Esophagus muscularis mucosa (tissue), 4 donors: ENCODE data around the gene GRM5. TPM values are rescaled to one million over a fixed set of nuclear protein-coding genes. Genes with fewer than 3 reads are reported as not detected.

Experiments
- DNase-seq: peaks from one replicate; pipeline ENCODE4 v3.0.0-alpha.2; 2017; ENCODE audit errors: extremely low spot score
- H3K27ac ChIP-seq, 4 donors: fragments of 200-600 bp; sonication (generic); replicated peaks in 1 of 4; 1 replicate in 3 of 4; 2 replicates in 1 of 4; pipeline ENCODE4 v1.5.1; 2016 to 2019; ENCODE audit warnings: mild to moderate bottlenecking in 1 of 4
- H3K27me3 ChIP-seq, 4 donors: fragments of 200-600 bp; sonication (generic); one replicate each; pipeline versions ENCODE4 v1.5.1 to v1.6.0; 2016 to 2019
- H3K36me3 ChIP-seq, 4 donors: fragments of 200-600 bp; sonication (generic); one replicate each; pipeline ENCODE4 v1.5.1; 2016 to 2019
- H3K4me1 ChIP-seq, 4 donors: fragments of 200-600 bp; sonication (generic); one replicate each; pipeline ENCODE4 v1.5.1; 2016 to 2019
- H3K4me3 ChIP-seq, 4 donors: fragments of 200-600 bp; sonication (generic); 1 replicate in 2 of 4; 2 replicates in 2 of 4; pipeline ENCODE4 v1.5.1; 2016 to 2019; ENCODE audit warnings: mild to moderate bottlenecking in 4 of 4, moderate library complexity in 1 of 4
- H3K9me3 ChIP-seq, 4 donors: fragments of 200-600 bp; sonication (generic); 1 replicate in 3 of 4; 2 replicates in 1 of 4; pipeline ENCODE4 v1.5.1; 2016 to 2019
- CTCF ChIP-seq, 3 experiments: fragments of 200-600 bp in 2 of 3; fragments of 450-650 bp in 1 of 3; sonication (generic) in 2 of 3; IDR thresholded peaks; one replicate each; pipeline ENCODE4 v1.5.1; 2017 to 2019; ENCODE audit warnings: antibody characterized with exemption in 3 of 3, mild to moderate bottlenecking in 2 of 3, moderate library complexity in 1 of 3
- EP300 ChIP-seq: sonication (generic); formaldehyde crosslinking; IDR thresholded peaks from one replicate; pipeline ENCODE4 v1.6.1; 2017; ENCODE audit warnings: antibody characterized with exemption
- POLR2A ChIP-seq: fragments of 450-650 bp; IDR thresholded peaks from one replicate; pipeline ENCODE4 v1.6.1; 2017; ENCODE audit warnings: antibody characterized with exemption, moderate library complexity, mild to moderate bottlenecking, low read depth
- POLR2AphosphoS5 ChIP-seq, 2 donors: sonication (generic); formaldehyde crosslinking; IDR thresholded peaks; one replicate each; pipeline ENCODE4 v1.6.1; 2017; ENCODE audit warnings: antibody characterized with exemption in 2 of 2
- WGBS: methylation state at CpG from one replicate; pipeline ENCODE4 v1.1.5; 2018; 5-methylcytosine and 5-hydroxymethylcytosine counted together
- intact Hi-C: fragments of 100-400 bp; cut with DNase I; formaldehyde crosslinking; loops from one replicate; pipeline ENCODE4 v1.15.1; 2023
- total RNA-seq, 4 donors: library from RNA; depleted of rRNA; stranded (reverse); fragments of >200 nt; gene quantifications; one replicate each; pipeline versions ENCODE4 v1.1.0 to v1.2.1, GENCODE V29; 2016

Gene GRM5
- total RNA-seq, 4 donors from 2014 or later = not detected

- Histone ChIP-seq H3K4me3 (no peak overlapping the region), H3K27me3 (no peaks in the 10 kb centered on the region), H3K9me3 (no peaks in the 10 kb centered on the region), H3K27ac (no peak overlapping the region), H3K36me3 (no peaks in the 10 kb centered on the region), H3K4me1 (peaks cover 0 to 22% (median 13%) of the 10 kb centered on the region in 4 donors)
- TF ChIP-seq POLR2A (no peak), CTCF (IDR thresholded peaks at IDR 0.05) (no peak), POLR2AphosphoS5 (IDR thresholded peaks at IDR 0.05) (no peak), EP300 (no peak)
- DNase-seq = no peak
- intact Hi-C loops = no loop called here
- WGBS = 72% methylated on average over 4 of the region's 4 CpGs
Observed at GRCh38 chr11:88478136-88478815, 587.5 kb downstream of the GRM5 start.

GRCh38 chr11:88475991-88476418 is 589.8 kb downstream of the GRM5 start:
- DNase-seq = no peak
- TF ChIP-seq CTCF (IDR thresholded peaks at IDR 0.05) (no peak), POLR2A (no peak), POLR2AphosphoS5 (IDR thresholded peaks at IDR 0.05) (peak in 1 of 2 donors; percentile 50)
- peak overlapping the region in 1 of 4 donors; percentile 35 for H3K27ac ChIP-seq
- WGBS = 38% methylated on average over 1 of the region's 1 CpG
- H3K4me1 ChIP-seq = peaks cover 0 to 22% (median 13%) of the 10 kb centered on the region in 4 donors
- intact Hi-C loops = no loop called here
- no peaks in the 10 kb centered on the region for H3K36me3 ChIP-seq
- no peaks in the 10 kb centered on the region for H3K27me3 ChIP-seq
- no peaks in the 10 kb centered on the region for H3K9me3 ChIP-seq
- no peak overlapping the region for H3K4me3 ChIP-seq

- no peaks in the 10 kb centered on the region for H3K27me3 ChIP-seq
- DNase-seq = no peak
- TF ChIP-seq POLR2A (no peak), CTCF (IDR thresholded peaks at IDR 0.05) (no peak), EP300 (no peak), POLR2AphosphoS5 (IDR thresholded peaks at IDR 0.05) (no peak)
- H3K4me1 ChIP-seq = peaks cover 0 to 12% (median 7%) of the 10 kb centered on the region in 4 donors
- H3K36me3 ChIP-seq = no peaks in the 10 kb centered on the region
- no peak overlapping the region for H3K27ac ChIP-seq
- H3K4me3 ChIP-seq = no peak overlapping the region
- 82% methylated on average over 2 of the region's 2 CpGs for WGBS
- H3K9me3 ChIP-seq = no peaks in the 10 kb centered on the region
- intact Hi-C loops = no loop called here
Observed at GRCh38 chr11:88474655-88475054, 591.1 kb downstream of the GRM5 start.

GRCh38 chr11:88469561-88470225 is 596.1 kb downstream of the GRM5 start:
- Histone ChIP-seq H3K4me3 (no peak overlapping the region), H3K9me3 (no peaks in the 10 kb centered on the region), H3K4me1 (no peaks in the 10 kb centered on the region), H3K36me3 (no peaks in the 10 kb centered on the region), H3K27me3 (no peaks in the 10 kb centered on the region), H3K27ac (no peak overlapping the region)
- TF ChIP-seq EP300 (no peak), POLR2A (no peak), POLR2AphosphoS5 (IDR thresholded peaks at IDR 0.05) (no peak), CTCF (IDR thresholded peaks at IDR 0.05) (no peak)
- DNase-seq = no peak
- intact Hi-C loops = no loop called here
- 70% methylated on average over 6 of the region's 6 CpGs for WGBS
